GM23338 (cell line): ENCODE results near the gene TANGO6. TPM values are rescaled to one million over a fixed set of nuclear protein-coding genes. Genes with fewer than 3 reads are reported as not detected.
"Not testable (repeated sequence)": the region's sequence is repeated elsewhere in the genome, so short reads cannot be mapped to it uniquely, and the experiment has no call there.

ENCODE experiments used
- ATAC-seq: fragments of 200-7000 bp; cut with Tn5 transposase; 3 replicates; pipeline ENCODE4 v1.9.1; 2020
- DNase-seq: peaks from one replicate; pipeline ENCODE4 v3.0.0-alpha.2; 2015; ENCODE audit warnings: low spot score
- H2AFZ ChIP-seq: fragments of 200-600 bp; sonication (generic); 2 replicates; pipeline ENCODE4 v1.8.0; 2016; ENCODE audit warnings: antibody characterized with exemption, mild to moderate bottlenecking, moderate library complexity
- H3F3A ChIP-seq: fragments of 200-600 bp; sonication (generic); replicated peaks from 2 replicates; pipeline ENCODE4 v1.8.0; 2017; ENCODE audit warnings: antibody characterized with exemption, mixed run types, low read depth
- H3K27ac ChIP-seq: fragments of 200-600 bp; sonication (generic); 2 replicates; pipeline ENCODE4 v1.6.1; 2016; ENCODE audit warnings: low read depth
- H3K27me3 ChIP-seq: fragments of 200-600 bp; sonication (generic); 2 replicates; pipeline ENCODE4 v1.8.0; 2016; ENCODE audit warnings: mild to moderate bottlenecking, mixed run types, moderate library complexity; ENCODE audit not compliant: insufficient read depth
- H3K36me3 ChIP-seq: fragments of 200-600 bp; sonication (generic); 2 replicates; pipeline ENCODE4 v1.8.0; 2016; ENCODE audit warnings: mild to moderate bottlenecking; ENCODE audit not compliant: insufficient read depth
- H3K4me1 ChIP-seq: fragments of 200-600 bp; sonication (generic); 2 replicates; pipeline ENCODE4 v1.8.0; 2016; ENCODE audit warnings: mild to moderate bottlenecking, moderate library complexity; ENCODE audit not compliant: insufficient read depth
- H3K4me2 ChIP-seq: fragments of 200-600 bp; sonication (generic); 2 replicates; pipeline ENCODE4 v1.7.1; 2017; ENCODE audit warnings: mixed run types
- H3K4me3 ChIP-seq: fragments of 200-600 bp; sonication (generic); 2 replicates; pipeline ENCODE4 v1.6.1; 2016; ENCODE audit warnings: mixed run types
- H3K79me2 ChIP-seq: fragments of 200-600 bp; sonication (generic); replicated peaks from 2 replicates; pipeline ENCODE4 v1.8.0; 2017; ENCODE audit warnings: mild to moderate bottlenecking; ENCODE audit not compliant: insufficient read depth
- H3K9me2 ChIP-seq: fragments of 200-600 bp; sonication (generic); 2 replicates; pipeline ENCODE4 v1.8.0; 2017; ENCODE audit not compliant: insufficient read depth
- H4K20me1 ChIP-seq: fragments of 200-600 bp; sonication (generic); replicated peaks from 2 replicates; pipeline ENCODE4 v1.8.0; 2017; ENCODE audit warnings: mild to moderate bottlenecking; ENCODE audit not compliant: insufficient read depth
- H3K27ac Mint-ChIP-seq: 2 replicates; pipeline ENCODE4 v1.8.0; 2020; ENCODE audit warnings: inconsistent platforms, mild to moderate bottlenecking, moderate library complexity, mixed read lengths
- H3K27me3 Mint-ChIP-seq: 3 replicates; pipeline ENCODE4 v1.8.0; 2022; ENCODE audit warnings: low read depth, mild to moderate bottlenecking, moderate library complexity, mixed read lengths, inconsistent platforms; ENCODE audit not compliant: insufficient read depth, poor library complexity
- H3K36me3 Mint-ChIP-seq: 3 replicates; pipeline ENCODE4 v1.8.0; 2021; ENCODE audit warnings: low read depth, mild to moderate bottlenecking, inconsistent platforms, moderate library complexity, mixed read lengths
- H3K4me1 Mint-ChIP-seq: 3 replicates; pipeline ENCODE4 v1.8.0; 2020; ENCODE audit warnings: mild to moderate bottlenecking, inconsistent platforms, mixed read lengths
- H3K4me3 Mint-ChIP-seq: 3 replicates; pipeline ENCODE4 v1.8.0; 2021; ENCODE audit warnings: moderate library complexity, mild to moderate bottlenecking, inconsistent platforms, mixed read lengths
- H3K9me3 Mint-ChIP-seq: 3 replicates; pipeline ENCODE4 v1.8.0; 2020; ENCODE audit warnings: moderate library complexity, mild to moderate bottlenecking, inconsistent platforms, mixed read lengths
- CREB1 ChIP-seq: fragments of 250-450 bp; sonication (Bioruptor Pico); IDR thresholded peaks from 2 replicates; pipeline ENCODE4 v1.5.0; 2020; ENCODE audit warnings: low read depth, mild to moderate bottlenecking, moderate library complexity
- CTCF ChIP-seq, 2 experiments: fragments of 200-600 bp in 1 of 2; sonication (generic) in 1 of 2; conservative IDR thresholded peaks; 2 replicates each; pipeline versions ENCODE4 v1.5.1 to v1.6.1; 2016 to 2017; ENCODE audit warnings: antibody characterized with exemption in 2 of 2, low read depth in 2 of 2, mild to moderate bottlenecking in 2 of 2, moderate library complexity in 1 of 2
- EZH2 ChIP-seq: fragments of 200-600 bp; sonication (generic); IDR thresholded peaks from one replicate; pipeline ENCODE4 v1.8.0; 2017; ENCODE audit warnings: antibody characterized with exemption, mild to moderate bottlenecking, low read depth; ENCODE audit not compliant: unreplicated experiment
- JUNB ChIP-seq: IDR thresholded peaks from one replicate; pipeline ENCODE4 v1.6.1; 2016; ENCODE audit warnings: antibody characterized with exemption; ENCODE audit not compliant: unreplicated experiment
- NANOG ChIP-seq: IDR thresholded peaks from 2 replicates; pipeline ENCODE4 v1.6.1; 2016; ENCODE audit warnings: antibody characterized with exemption, borderline replicate concordance
- POLR2AphosphoS5 ChIP-seq: IDR thresholded peaks from 2 replicates; pipeline ENCODE4 v1.6.1; 2016; ENCODE audit warnings: antibody characterized with exemption, low read depth
- REST ChIP-seq: IDR thresholded peaks from one replicate; pipeline ENCODE4 v1.6.1; 2018; ENCODE audit warnings: antibody characterized with exemption; ENCODE audit not compliant: unreplicated experiment
- STAT1 ChIP-seq: IDR thresholded peaks from one replicate; pipeline ENCODE4 v1.6.1; 2016; ENCODE audit warnings: antibody characterized with exemption; ENCODE audit not compliant: unreplicated experiment
- ZNF114 ChIP-seq: fragments of 250-450 bp; sonication (Bioruptor Pico); IDR thresholded peaks from 2 replicates; pipeline ENCODE4 v1.5.0; 2020; ENCODE audit warnings: mild to moderate bottlenecking, moderate library complexity
- ZNF331 ChIP-seq: fragments of 250-450 bp; sonication (Bioruptor Pico); IDR thresholded peaks from 2 replicates; pipeline ENCODE4 v1.5.0; 2020; ENCODE audit warnings: low read depth, mild to moderate bottlenecking, moderate library complexity
- ZNF462 ChIP-seq: fragments of 250-450 bp; sonication (Bioruptor Pico); IDR thresholded peaks from 2 replicates; pipeline ENCODE4 v1.5.0; 2020; ENCODE audit warnings: mild to moderate bottlenecking, moderate library complexity
- polyA plus RNA-seq: library from polyadenylated mRNA; unstranded; fragments of >200 nt; fragmentation: Nextera tagmentation; extraction: Ambion mirVana; gene quantifications from 2 replicates; pipeline ENCODE4 v1.2.1, GENCODE V29; 2016
- total RNA-seq: library from RNA; depleted of rRNA; stranded (reverse); fragments of >200 nt; shearing (Covaris generic); gene quantifications from 2 replicates; pipeline ENCODE4 v1.2.3, GENCODE V29; 2014

The TANGO6 gene
- total and polyA plus RNA-seq, 2 experiments from 2014 or later: 7.2 to 23.2 TPM

- not testable (repeated sequence) for H3K9me2 ChIP-seq, H3K27ac ChIP-seq, DNase-seq, H3K9me3 Mint-ChIP-seq, H4K20me1 ChIP-seq, H3K27me3 Mint-ChIP-seq, H3K36me3 ChIP-seq, H3F3A ChIP-seq, H3K4me3 ChIP-seq, H3K36me3 Mint-ChIP-seq, H3K79me2 ChIP-seq, H3K4me3 Mint-ChIP-seq, ATAC-seq, H3K27me3 ChIP-seq, H3K27ac Mint-ChIP-seq, H3K4me2 ChIP-seq, H2AFZ ChIP-seq
- H3K4me1 Mint-ChIP-seq: peaks cover 23% of the 10 kb centered on the region
- H3K4me1 ChIP-seq: peaks cover 21% of the 10 kb centered on the region
Observed at GRCh38 chr16:69063491-69063890, 220.2 kb downstream of the TANGO6 start.

GRCh38 chr16:69064124-69064763 lies 220.9 kb downstream of the TANGO6 start:
- Mint-ChIP-seq H3K4me1 (peaks cover 24% of the 10 kb centered on the region), H3K4me3 (no peak overlapping the region), H3K9me3 (no peaks in the 10 kb centered on the region), H3K36me3 (no peaks in the 10 kb centered on the region), H3K27me3 (peaks cover 3% of the 10 kb centered on the region), H3K27ac (no peak overlapping the region)
- DNase-seq: no peak
- no peak overlapping the region for H2AFZ ChIP-seq
- H3K4me1 ChIP-seq: peaks cover 21% of the 10 kb centered on the region
- no peaks in the 10 kb centered on the region for H4K20me1 ChIP-seq
- H3K27me3 ChIP-seq: no peaks in the 10 kb centered on the region
- H3K4me2 ChIP-seq: peak overlapping the region; percentile 63
- no peaks in the 10 kb centered on the region for H3K9me2 ChIP-seq
- peak; percentile 61 for ATAC-seq
- H3K27ac ChIP-seq: no peak overlapping the region
- no peak overlapping the region for H3K4me3 ChIP-seq
- H3F3A ChIP-seq: 0 out of 2 replicates have a peak, but pooled peaks cover 5% of the 10 kb centered on the region
- no peaks in the 10 kb centered on the region for H3K79me2 ChIP-seq
- H3K36me3 ChIP-seq: no peaks in the 10 kb centered on the region
- TF ChIP-seq ZNF331: no peak
- TF ChIP-seq ZNF114: no peak
- no peak for TF ChIP-seq CREB1 (CRISPR knock-in tag)
- no peak for TF ChIP-seq NANOG
- TF ChIP-seq ZNF462 (CRISPR knock-in tag): no peak
- TF ChIP-seq STAT1: no peak
- no peak for TF ChIP-seq CTCF (conservative IDR thresholded peaks at IDR 0.05; ENCODE audit: low read depth in 2 of 2)
- no peak for TF ChIP-seq JUNB
- no peak for TF ChIP-seq EZH2
- TF ChIP-seq REST: no peak
- no peak for TF ChIP-seq POLR2AphosphoS5
